ENCODE data around the gene SCP2. TPM values are rescaled to one million over a fixed set of nuclear protein-coding genes. Genes with fewer than 3 reads are reported as not detected.
"Not testable (repeated sequence)": the region's sequence is repeated elsewhere in the genome, so short reads cannot be mapped to it uniquely, and the experiment has no call there.

The SCP2 gene
- polyA plus RNA-seq, 1 of the 3 experiments (the other 2 are of a cell fraction): 49.5 TPM

DNA sequence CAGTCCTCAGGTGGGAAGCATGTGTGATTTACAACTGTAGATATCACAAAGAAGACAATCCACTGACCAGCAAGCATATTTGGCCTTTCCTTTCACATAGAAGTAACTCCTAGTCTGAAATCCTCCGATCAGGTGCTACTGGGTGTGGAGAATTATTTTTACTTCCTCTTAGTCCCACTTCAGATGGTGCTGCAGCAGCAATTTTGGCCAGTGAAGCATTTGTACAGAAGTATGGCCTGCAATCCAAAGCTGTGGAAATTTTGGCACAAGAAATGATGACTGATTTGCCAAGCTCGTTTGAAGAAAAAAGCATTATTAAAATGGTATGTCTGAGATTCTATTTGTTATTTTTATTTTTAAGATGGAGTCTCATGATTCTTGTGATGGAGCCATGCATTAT, 51.0 kb downstream of the SCP2 start:
- ChIA-PET POLR2A (no interaction called here), CTCF (interaction anchor here (1.1 kb wide), 1 partner anchor 204 kb away, joined by 4 read pairs; no protein-coding TSS in a partner anchor)
- Histone ChIP-seq H3K4me1 (ENCODE audit: control insufficient read depth in 1 of 2, insufficient read depth in 2 of 2, low read depth in 1 of 2, low read length in 1 of 2) (no peaks in the 10 kb centered on the region), H3K4me2 (no peak overlapping the region), H2AFZ (ENCODE audit: low read depth) (no peak overlapping the region), H3K9me2 (no peaks in the 10 kb centered on the region), H3K27me3 (ENCODE audit: insufficient read depth) (no peaks in the 10 kb centered on the region), H4K20me1 (ENCODE audit: insufficient read depth) (no peaks in the 10 kb centered on the region), H3K36me3 (replicated peaks in 1 of 2; ENCODE audit: control insufficient read depth in 1 of 2, insufficient read depth in 2 of 2, low read length in 1 of 2) (peaks cover 0 to 8% of the 10 kb centered on the region in 2 experiments), H3K4me3 (ENCODE audit: low read depth in 2 of 2, low read length in 1 of 2) (no peak overlapping the region), H3K9ac (no peak overlapping the region), H3F3A (replicated peaks; ENCODE audit: insufficient read depth) (no peaks in the 10 kb centered on the region), H3K27ac (ENCODE audit: low read depth in 2 of 2, low read length in 1 of 2) (no peak overlapping the region), H3K79me2 (ENCODE audit: insufficient read depth) (no peaks in the 10 kb centered on the region), H3K9me3 (no peaks in the 10 kb centered on the region)
- WGBS (ENCODE audit: low lambda C conversion rate): 85% methylated on average over 2 of the region's 2 CpGs
- DNase-seq: no peak
- TF ChIP-seq YY1 (IDR thresholded peaks at IDR 0.05; ENCODE audit: low read depth) (no peak), TCF12 (IDR thresholded peaks at IDR 0.05) (no peak), EZH2phosphoT487 (IDR thresholded peaks at IDR 0.05; ENCODE audit: borderline replicate concordance, low read depth) (no peak), TEAD4 (IDR thresholded peaks at IDR 0.05; ENCODE audit: borderline replicate concordance, insufficient read depth) (no peak), RFX5 (IDR thresholded peaks at IDR 0.05; ENCODE audit: low read length) (no peak), USF1 (IDR thresholded peaks at IDR 0.05; ENCODE audit: borderline replicate concordance, low read depth) (no peak), SMC3 (IDR thresholded peaks at IDR 0.05; ENCODE audit: low read depth, low read length) (no peak), NFIC (IDR thresholded peaks at IDR 0.05; ENCODE audit: borderline replicate concordance) (no peak), GABPA (IDR thresholded peaks at IDR 0.05; ENCODE audit: low read depth) (no peak), JUND (IDR thresholded peaks at IDR 0.05) (no peak), FOXM1 (IDR thresholded peaks at IDR 0.05; ENCODE audit: low read depth) (no peak), SIN3A (IDR thresholded peaks at IDR 0.05; ENCODE audit: borderline replicate concordance, low read depth, low read length) (no peak)
- TF ChIP-seq, protein P1, sequence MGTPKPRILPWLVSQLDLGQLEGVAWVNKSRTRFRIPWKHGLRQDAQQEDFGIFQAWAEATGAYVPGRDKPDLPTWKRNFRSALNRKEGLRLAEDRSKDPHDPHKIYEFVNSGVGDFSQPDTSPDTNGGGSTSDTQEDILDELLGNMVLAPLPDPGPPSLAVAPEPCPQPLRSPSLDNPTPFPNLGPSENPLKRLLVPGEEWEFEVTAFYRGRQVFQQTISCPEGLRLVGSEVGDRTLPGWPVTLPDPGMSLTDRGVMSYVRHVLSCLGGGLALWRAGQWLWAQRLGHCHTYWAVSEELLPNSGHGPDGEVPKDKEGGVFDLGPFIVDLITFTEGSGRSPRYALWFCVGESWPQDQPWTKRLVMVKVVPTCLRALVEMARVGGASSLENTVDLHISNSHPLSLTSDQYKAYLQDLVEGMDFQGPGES (IDR thresholded peaks at IDR 0.05; ENCODE audit: low read depth, low read length): no peak

DNA sequence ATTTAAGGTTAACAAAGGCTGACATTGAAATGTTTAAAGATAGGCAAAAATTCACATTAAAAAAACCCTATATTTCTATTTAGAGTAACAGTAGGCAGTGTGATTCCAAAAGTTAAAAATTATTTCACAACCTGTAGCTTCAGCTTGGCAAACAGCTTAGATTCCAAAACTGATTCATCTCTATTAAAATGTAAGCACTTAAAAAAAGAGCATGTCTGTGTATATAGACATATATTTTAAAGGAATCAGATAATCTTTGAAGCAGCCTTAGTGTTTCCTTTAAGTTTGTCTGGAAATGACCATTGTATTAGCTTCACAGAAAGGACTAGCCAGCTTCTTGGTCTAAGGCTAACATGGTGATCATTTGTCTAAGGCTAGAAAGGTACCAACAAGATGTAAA, 65.7 kb downstream of the SCP2 start:
- H3K36me3 ChIP-seq (replicated peaks in 1 of 2; ENCODE audit: control insufficient read depth in 1 of 2, insufficient read depth in 2 of 2, low read length in 1 of 2); POLR2A ChIA-PET; H4K20me1 ChIP-seq (ENCODE audit: insufficient read depth); H3K9ac ChIP-seq; H3K79me2 ChIP-seq (ENCODE audit: insufficient read depth); H3K4me1 ChIP-seq (ENCODE audit: control insufficient read depth in 1 of 2, insufficient read depth in 2 of 2, low read depth in 1 of 2, low read length in 1 of 2); CTCF ChIA-PET; DNase-seq; H3K9me3 ChIP-seq; H3K27ac ChIP-seq (ENCODE audit: low read depth in 2 of 2, low read length in 1 of 2); H3F3A ChIP-seq (replicated peaks; ENCODE audit: insufficient read depth); H2AFZ ChIP-seq (ENCODE audit: low read depth); H3K9me2 ChIP-seq; H3K4me3 ChIP-seq (ENCODE audit: low read depth in 2 of 2, low read length in 1 of 2); H3K27me3 ChIP-seq (ENCODE audit: insufficient read depth); H3K4me2 ChIP-seq: not testable (repeated sequence)

Data from SK-N-SH (cell line).